ENCODE data around the gene PLEKHA7.

- TF ChIP-seq, protein P1, sequence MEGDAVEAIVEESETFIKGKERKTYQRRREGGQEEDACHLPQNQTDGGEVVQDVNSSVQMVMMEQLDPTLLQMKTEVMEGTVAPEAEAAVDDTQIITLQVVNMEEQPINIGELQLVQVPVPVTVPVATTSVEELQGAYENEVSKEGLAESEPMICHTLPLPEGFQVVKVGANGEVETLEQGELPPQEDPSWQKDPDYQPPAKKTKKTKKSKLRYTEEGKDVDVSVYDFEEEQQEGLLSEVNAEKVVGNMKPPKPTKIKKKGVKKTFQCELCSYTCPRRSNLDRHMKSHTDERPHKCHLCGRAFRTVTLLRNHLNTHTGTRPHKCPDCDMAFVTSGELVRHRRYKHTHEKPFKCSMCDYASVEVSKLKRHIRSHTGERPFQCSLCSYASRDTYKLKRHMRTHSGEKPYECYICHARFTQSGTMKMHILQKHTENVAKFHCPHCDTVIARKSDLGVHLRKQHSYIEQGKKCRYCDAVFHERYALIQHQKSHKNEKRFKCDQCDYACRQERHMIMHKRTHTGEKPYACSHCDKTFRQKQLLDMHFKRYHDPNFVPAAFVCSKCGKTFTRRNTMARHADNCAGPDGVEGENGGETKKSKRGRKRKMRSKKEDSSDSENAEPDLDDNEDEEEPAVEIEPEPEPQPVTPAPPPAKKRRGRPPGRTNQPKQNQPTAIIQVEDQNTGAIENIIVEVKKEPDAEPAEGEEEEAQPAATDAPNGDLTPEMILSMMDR (IDR thresholded peaks at IDR 0.05): no peak
- TF ChIP-seq POLR2A (IDR thresholded peaks at IDR 0.05) (no peak), POLR2AphosphoS5 (IDR thresholded peaks at IDR 0.05) (no peak)
These were observed 154.6 kb downstream of the PLEKHA7 start for GRCh38 chr11:16859651-16860050.

Data from breast epithelium (tissue), 3 donors.